Tibial nerve (tissue), 4 donors: ENCODE data around the gene GAK. TPM values are rescaled to one million over a fixed set of nuclear protein-coding genes. Genes with fewer than 3 reads are reported as not detected.

Source experiments
- DNase-seq, 2 donors: peaks; one replicate each; pipeline ENCODE4 v3.0.0-alpha.2; 2019; ENCODE audit warnings: low spot score in 2 of 2
- H3K27ac ChIP-seq, 4 donors: fragments of 200-600 bp; sonication (generic) in 3 of 4; one replicate each; pipeline ENCODE4 v1.5.1; 2017 to 2019; ENCODE audit warnings: mild to moderate bottlenecking in 1 of 4
- H3K27me3 ChIP-seq, 2 donors: fragments of 200-600 bp; sonication (generic) in 1 of 2; one replicate each; pipeline versions ENCODE4 v1.5.1 to v1.6.0; 2017 to 2019
- H3K36me3 ChIP-seq, 3 donors: fragments of 200-600 bp; sonication (generic); one replicate each; pipeline ENCODE4 v1.5.1; 2018 to 2019
- H3K4me1 ChIP-seq, 4 donors: fragments of 200-600 bp; sonication (generic) in 3 of 4; one replicate each; pipeline ENCODE4 v1.5.1; 2017 to 2019
- H3K4me3 ChIP-seq, 4 donors: fragments of 200-600 bp; sonication (generic) in 3 of 4; one replicate each; pipeline ENCODE4 v1.5.1; 2017 to 2019; ENCODE audit warnings: mild to moderate bottlenecking in 1 of 4, moderate library complexity in 1 of 4
- H3K9me3 ChIP-seq, 4 donors: fragments of 200-600 bp; sonication (generic) in 3 of 4; one replicate each; pipeline ENCODE4 v1.5.1; 2017 to 2019
- CTCF ChIP-seq, 5 experiments: fragments of 200-600 bp in 3 of 5; fragments of 450-650 bp in 2 of 5; sonication (generic) in 3 of 5; IDR thresholded peaks; one replicate each; pipeline ENCODE4 v1.5.1; 2016 to 2019; ENCODE audit warnings: antibody characterized with exemption in 5 of 5, mild to moderate bottlenecking in 3 of 5, moderate library complexity in 2 of 5
- EP300 ChIP-seq, 2 donors: sonication (generic); formaldehyde crosslinking; IDR thresholded peaks; one replicate each; pipeline ENCODE4 v1.6.1; 2017; ENCODE audit warnings: antibody characterized with exemption in 2 of 2, mild to moderate bottlenecking in 1 of 2
- POLR2A ChIP-seq, 2 donors: fragments of 450-650 bp; IDR thresholded peaks; one replicate each; pipeline ENCODE4 v1.6.1; 2017; ENCODE audit warnings: antibody characterized with exemption in 2 of 2, mild to moderate bottlenecking in 2 of 2, moderate library complexity in 2 of 2
- WGBS, 2 donors: methylation state at CpG; one replicate each; pipeline ENCODE4 v1.1.5; 2018; 5-methylcytosine and 5-hydroxymethylcytosine counted together
- total RNA-seq, 4 donors: library from RNA; depleted of rRNA; stranded (reverse); fragments of >200 nt; gene quantifications; one replicate each; pipeline ENCODE4 v1.1.0, GENCODE V29; 2016

GAK gene
- total RNA-seq, 4 donors from 2014 or later: 92.3 to 177 (median 127) TPM

DNA sequence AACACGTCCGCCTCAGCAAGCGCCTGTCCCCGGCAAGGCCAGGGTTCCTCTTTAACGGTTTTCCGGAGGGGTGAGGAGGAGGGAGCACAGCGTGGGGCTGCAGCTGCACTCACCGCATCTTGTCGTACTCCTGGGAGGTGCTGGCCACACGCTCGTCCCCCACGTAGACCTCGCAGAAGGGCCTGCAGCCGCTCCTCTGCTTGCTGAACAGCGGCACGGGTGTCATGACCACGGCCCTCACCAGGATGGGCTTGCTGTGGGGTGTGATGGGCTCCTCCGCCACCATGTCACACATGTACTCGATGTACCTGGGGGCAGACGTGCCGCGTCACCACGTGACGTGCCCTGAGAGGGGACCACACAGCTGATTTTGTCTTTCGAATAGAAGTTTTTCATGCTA, 54.6 kb downstream of the GAK start:
- WGBS, 2 donors: 91 to 94% methylated on average over 25 of the region's 25 CpGs

DNA sequence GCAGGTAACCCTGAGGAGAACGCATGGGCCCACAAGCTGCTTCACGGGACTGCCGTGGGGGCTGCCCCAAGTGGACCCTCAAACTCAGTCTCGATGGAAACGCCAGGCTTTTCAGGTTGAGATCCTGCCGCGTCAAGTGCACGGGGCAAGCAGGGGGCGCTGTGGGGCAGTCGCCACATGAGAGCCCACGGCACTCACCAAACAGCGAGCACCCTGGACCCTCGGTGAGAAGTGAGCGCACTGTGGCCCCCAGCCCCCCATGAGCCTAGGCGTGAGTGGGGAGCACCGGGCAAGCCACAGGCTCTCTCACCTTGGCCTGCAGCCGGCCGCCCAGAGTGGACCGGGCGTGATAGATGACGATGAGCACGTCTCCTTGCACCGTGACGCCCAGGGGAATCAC, 55.3 kb downstream of the GAK start:
- TF ChIP-seq CTCF (IDR thresholded peaks at IDR 0.05) (no peak), EP300 (IDR thresholded peaks at IDR 0.05) (no peak), POLR2A (IDR thresholded peaks at IDR 0.05) (no peak)
- 90 to 91% methylated on average over 19 to 24 of the region's 24 CpGs for WGBS, 2 donors
- no peak for DNase-seq
- no peaks in the 10 kb centered on the region for H3K9me3 ChIP-seq
- H3K4me1 ChIP-seq: no peaks in the 10 kb centered on the region
- H3K36me3 ChIP-seq: peaks cover 0 to 100% (median 30%) of the 10 kb centered on the region in 3 donors
- no peak overlapping the region for H3K4me3 ChIP-seq
- no peak overlapping the region for H3K27ac ChIP-seq
- H3K27me3 ChIP-seq: no peaks in the 10 kb centered on the region

More for the DNA sequence above, 54.6 kb downstream of the GAK start:
- Histone ChIP-seq H3K4me3 (no peak overlapping the region), H3K4me1 (no peaks in the 10 kb centered on the region), H3K9me3 (no peaks in the 10 kb centered on the region), H3K27ac (no peak overlapping the region), H3K27me3 (no peaks in the 10 kb centered on the region), H3K36me3 (peaks cover 0 to 100% (median 35%) of the 10 kb centered on the region in 3 donors)
- DNase-seq: no peak
- TF ChIP-seq POLR2A (IDR thresholded peaks at IDR 0.05): no peak
- no peak for TF ChIP-seq EP300 (IDR thresholded peaks at IDR 0.05)
- TF ChIP-seq CTCF (IDR thresholded peaks at IDR 0.05): no peak

DNA sequence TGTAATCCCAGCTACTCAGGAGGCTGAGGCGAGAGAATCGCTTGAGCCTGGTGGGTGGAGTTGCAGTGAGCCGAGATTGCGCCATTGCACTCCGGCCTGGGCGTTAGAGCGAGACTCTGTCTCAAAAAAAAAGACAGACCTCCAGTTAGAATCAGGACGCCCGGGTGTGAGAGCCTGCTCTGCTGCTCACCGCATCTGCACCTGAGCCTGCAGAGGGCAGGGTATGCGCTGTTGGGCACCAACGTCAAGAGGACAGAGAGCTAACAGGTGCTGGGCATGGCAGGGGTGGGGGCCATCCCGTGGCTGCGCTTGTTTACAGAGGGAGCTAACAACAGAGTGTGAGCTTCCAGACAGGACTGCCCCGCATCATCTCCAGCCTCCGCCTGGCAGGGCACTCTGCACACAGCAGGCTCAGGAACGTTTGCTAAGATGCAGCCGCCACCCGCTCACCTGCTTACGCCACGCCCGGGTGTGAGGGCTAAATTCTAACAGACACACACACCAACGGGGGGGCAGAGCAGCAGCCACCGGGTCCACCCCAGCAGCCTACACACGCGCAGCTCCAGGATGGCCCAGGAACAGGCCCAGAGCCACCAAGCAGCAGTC, 56.2 kb downstream of the GAK start:
- Histone ChIP-seq H3K36me3 (peaks cover 0 to 100% (median 23%) of the 10 kb centered on the region in 3 donors), H3K4me3 (no peak overlapping the region), H3K4me1 (no peaks in the 10 kb centered on the region), H3K27me3 (no peaks in the 10 kb centered on the region), H3K27ac (no peak overlapping the region), H3K9me3 (no peaks in the 10 kb centered on the region)
- TF ChIP-seq POLR2A (IDR thresholded peaks at IDR 0.05): no peak
- TF ChIP-seq EP300 (IDR thresholded peaks at IDR 0.05): no peak
- no peak for TF ChIP-seq CTCF (IDR thresholded peaks at IDR 0.05)
- DNase-seq: no peak
- WGBS, 2 donors: 86 to 97% methylated on average over 19 to 26 of the region's 26 CpGs

- H3K36me3 ChIP-seq: peaks cover 3 to 100% (median 29%) of the 10 kb centered on the region in 3 donors
- no peak overlapping the region for H3K27ac ChIP-seq
- H3K4me1 ChIP-seq: no peaks in the 10 kb centered on the region
- no peak for DNase-seq
- 87 to 88% methylated on average over 17 of the region's 17 CpGs for WGBS, 2 donors
- no peaks in the 10 kb centered on the region for H3K9me3 ChIP-seq
- TF ChIP-seq EP300 (IDR thresholded peaks at IDR 0.05) (no peak), CTCF (IDR thresholded peaks at IDR 0.05) (no peak), POLR2A (IDR thresholded peaks at IDR 0.05) (no peak)
- no peaks in the 10 kb centered on the region for H3K27me3 ChIP-seq
- no peak overlapping the region for H3K4me3 ChIP-seq
Observed at GRCh38 chr4:874971-875817, 56.9 kb downstream of the GAK start.

DNA sequence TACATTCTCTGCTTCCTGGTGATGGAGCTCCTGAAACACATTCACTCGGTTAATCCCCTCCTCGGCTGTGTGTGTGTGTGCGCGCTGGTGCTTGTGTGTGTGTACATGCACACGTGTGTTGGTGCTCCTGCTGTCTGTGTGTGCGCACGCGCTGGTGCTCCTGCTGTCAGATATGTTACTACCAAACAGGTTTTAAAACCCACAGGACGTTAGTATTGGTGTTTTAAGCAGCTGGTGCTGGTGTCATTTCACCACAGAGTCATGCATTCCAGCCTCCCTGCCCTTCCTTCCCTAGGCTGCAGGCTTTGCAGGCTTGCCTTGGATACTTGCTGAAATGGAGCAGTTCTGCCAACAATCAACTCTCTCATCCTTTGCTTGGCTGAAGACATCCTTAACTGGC, 58.1 kb downstream of the GAK start:
- no peak overlapping the region for H3K4me3 ChIP-seq
- no peak overlapping the region for H3K27ac ChIP-seq
- DNase-seq: no peak
- H3K9me3 ChIP-seq: no peaks in the 10 kb centered on the region
- 88 to 92% methylated on average over 9 of the region's 9 CpGs for WGBS, 2 donors
- peaks cover 3 to 95% (median 30%) of the 10 kb centered on the region in 3 donors for H3K36me3 ChIP-seq
- no peaks in the 10 kb centered on the region for H3K27me3 ChIP-seq
- no peaks in the 10 kb centered on the region for H3K4me1 ChIP-seq
- TF ChIP-seq EP300 (IDR thresholded peaks at IDR 0.05): no peak
- no peak for TF ChIP-seq CTCF (IDR thresholded peaks at IDR 0.05)
- no peak for TF ChIP-seq POLR2A (IDR thresholded peaks at IDR 0.05)
